ENCODE data around the gene CDK13.
"Not testable (repeated sequence)": the region's sequence is repeated elsewhere in the genome, so short reads cannot be mapped to it uniquely, and the experiment has no call there.

Gene CDK13

GRCh38 chr7:39911167-39911566 lies 38.9 kb upstream of the CDK13 start:
- no peak overlapping the region for H3K4me3 ChIP-seq (ENCODE audit: low read depth, low read length)
- H3K9me3 ChIP-seq (ENCODE audit: control insufficient read depth, insufficient read depth, low read depth, low read length): no peaks in the 10 kb centered on the region
- no peak for TF ChIP-seq ZNF184 (tag by site-specific recombination; IDR thresholded peaks at IDR 0.05)
- TF ChIP-seq ZSCAN16 (tag by site-specific recombination; IDR thresholded peaks at IDR 0.05): no peak
- TF ChIP-seq ZNF354C (tag by site-specific recombination; IDR thresholded peaks at IDR 0.05; ENCODE audit: borderline replicate concordance, low read depth): no peak
- no peak for TF ChIP-seq SP7 (tag by site-specific recombination; IDR thresholded peaks at IDR 0.05)
- no peak for TF ChIP-seq ZNF248 (tag by site-specific recombination; IDR thresholded peaks at IDR 0.05)
- TF ChIP-seq HOXC10 (CRISPR knock-in tag; IDR thresholded peaks at IDR 0.05): no peak
- TF ChIP-seq KLF9 (tag by site-specific recombination; IDR thresholded peaks at IDR 0.05; ENCODE audit: low read depth): no peak
- TF ChIP-seq ZBTB17 (tag by site-specific recombination; IDR thresholded peaks at IDR 0.05): no peak
- no peak for TF ChIP-seq KLF7 (tag by site-specific recombination; IDR thresholded peaks at IDR 0.05; ENCODE audit: borderline replicate concordance)
- TF ChIP-seq ZNF449 (tag by site-specific recombination; IDR thresholded peaks at IDR 0.05): no peak
- no peak for TF ChIP-seq BCL11A (tag by site-specific recombination; IDR thresholded peaks at IDR 0.05; ENCODE audit: low read depth)
- TF ChIP-seq ZBTB1 (tag by site-specific recombination; IDR thresholded peaks at IDR 0.05): no peak
- TF ChIP-seq ZNF398 (tag by site-specific recombination; IDR thresholded peaks at IDR 0.05): no peak
- no peak for TF ChIP-seq PATZ1 (tag by site-specific recombination; IDR thresholded peaks at IDR 0.05)
- TF ChIP-seq ZNF350 (tag by site-specific recombination; IDR thresholded peaks at IDR 0.05): no peak
- TF ChIP-seq GFI1B (tag by site-specific recombination; IDR thresholded peaks at IDR 0.05): no peak
- no peak for TF ChIP-seq ZNF16 (tag by site-specific recombination; IDR thresholded peaks at IDR 0.05; ENCODE audit: low read depth)
- TF ChIP-seq ZNF239 (tag by site-specific recombination; IDR thresholded peaks at IDR 0.05): no peak
- TF ChIP-seq ZFP37 (tag by site-specific recombination; IDR thresholded peaks at IDR 0.05): no peak
- TF ChIP-seq FEZF1 (tag by site-specific recombination; IDR thresholded peaks at IDR 0.05): no peak
- H3K4me1 ChIP-seq (ENCODE audit: control insufficient read depth, insufficient read depth, low read length): no peaks in the 10 kb centered on the region
- ChIA-PET POLR2A (no interaction called here), CTCF (interaction anchor here (0.6 kb wide), 1 partner anchor 10 kb away, joined by 3 read pairs; no protein-coding TSS in a partner anchor)
- H3K27ac ChIP-seq (ENCODE audit: extremely low read depth, low read depth, low read length): no peak overlapping the region
- H3K36me3 ChIP-seq (ENCODE audit: control insufficient read depth in 2 of 2, insufficient read depth in 1 of 2, low read length in 2 of 2): no peaks in the 10 kb centered on the region

- H3K4me1 ChIP-seq (ENCODE audit: control insufficient read depth, insufficient read depth, low read length); H3K27ac ChIP-seq (ENCODE audit: extremely low read depth, low read depth, low read length); POLR2A ChIA-PET; H3K9me3 ChIP-seq (ENCODE audit: control insufficient read depth, insufficient read depth, low read depth, low read length); H3K36me3 ChIP-seq (ENCODE audit: control insufficient read depth in 2 of 2, insufficient read depth in 1 of 2, low read length in 2 of 2); H3K4me3 ChIP-seq (ENCODE audit: low read depth, low read length): not testable (repeated sequence)
- CTCF ChIA-PET: interaction anchor here (0.8 to 1.1 kb wide), 3 partner anchors 16 to 1210 kb away, joined by 3 to 4 read pairs (median 3); no protein-coding TSS in a partner anchor
Measured at GRCh38 chr7:39915847-39916246, 34.2 kb upstream of the CDK13 start.
